Gastrocnemius medialis (tissue), 4 donors: ENCODE data around the gene ATP6V1F.

Source experiments
- CTCF ChIP-seq, 5 experiments: fragments of 450-650 bp in 3 of 5; fragments of 200-600 bp in 2 of 5; sonication (generic) in 2 of 5; IDR thresholded peaks in 4 of 5; conservative IDR thresholded peaks in 1 of 5; 1 replicate in 4 of 5; 2 replicates in 1 of 5; pipeline ENCODE4 v1.5.1; 2016 to 2019; ENCODE audit warnings: antibody characterized with exemption in 5 of 5, mild to moderate bottlenecking in 3 of 5, moderate library complexity in 3 of 5
- POLR2A ChIP-seq, 2 donors: fragments of 450-650 bp; IDR thresholded peaks; one replicate each; pipeline ENCODE4 v1.6.1; 2017; ENCODE audit warnings: antibody characterized with exemption in 2 of 2, mild to moderate bottlenecking in 2 of 2, moderate library complexity in 2 of 2

GRCh38 chr7:128871050-128871449 lies 8.4 kb downstream of the ATP6V1F start:
- TF ChIP-seq CTCF (IDR thresholded peaks at IDR 0.05 in 4 of 5, conservative IDR thresholded peaks at IDR 0.05 in 1 of 5): no peak
- TF ChIP-seq POLR2A (IDR thresholded peaks at IDR 0.05): no peak
